ENCODE results near the gene CCDC122.
A peak's percentile ranks its signal among the peaks of the same experiment; 100 is the strongest.

- TF ChIP-seq CTCF (conservative IDR thresholded peaks at IDR 0.05 in 1 of 2, IDR thresholded peaks at IDR 0.05 in 1 of 2; ENCODE audit: extremely low read depth in 1 of 2, insufficient read depth in 1 of 2, low read depth in 1 of 2, low read length in 2 of 2) = peak; percentile 57 to 62
- TF ChIP-seq EZH2 (IDR thresholded peaks at IDR 0.05; ENCODE audit: borderline replicate concordance, low read length) = no peak
Measured at GRCh38 chr13:43787997-43788396, 91.5 kb downstream of the CCDC122 start.
